HG02870 (cell line): ENCODE data around the gene NAB2.

Experiments
- ATAC-seq: cut with Tn5 transposase; IDR thresholded peaks from one replicate; pipeline ENCODE4 v1.9.1; 2021; ENCODE audit warnings: mild to moderate bottlenecking, moderate library complexity; ENCODE audit not compliant: unreplicated experiment

Gene NAB2

GRCh38 chr12:57131896-57132744 is 43.2 kb downstream of the NAB2 start:
- ATAC-seq = no peak

- ATAC-seq = no peak
These were observed 44.2 kb downstream of the NAB2 start for GRCh38 chr12:57133013-57133569.

GRCh38 chr12:57133916-57134315 is 45.0 kb downstream of the NAB2 start:
- no peak for ATAC-seq

GRCh38 chr12:57134949-57135348 is 46.0 kb downstream of the NAB2 start:
- no peak for ATAC-seq

GRCh38 chr12:57135527-57136326 is 46.8 kb downstream of the NAB2 start:
- ATAC-seq = no peak

- no peak for ATAC-seq
These were observed 49.8 kb downstream of the NAB2 start for GRCh38 chr12:57138526-57139272.

- ATAC-seq = no peak
These were observed 51.1 kb downstream of the NAB2 start for GRCh38 chr12:57139796-57140649.

GRCh38 chr12:57141249-57141648 is 52.3 kb downstream of the NAB2 start:
- ATAC-seq = no peak

GRCh38 chr12:57142121-57142520 is 53.2 kb downstream of the NAB2 start:
- no peak for ATAC-seq

GRCh38 chr12:57142727-57143126 is 53.8 kb downstream of the NAB2 start:
- ATAC-seq = no peak

GRCh38 chr12:57143454-57143853 is 54.5 kb downstream of the NAB2 start:
- no peak for ATAC-seq
